ENCODE results near the gene KCNQ1.

DNA sequence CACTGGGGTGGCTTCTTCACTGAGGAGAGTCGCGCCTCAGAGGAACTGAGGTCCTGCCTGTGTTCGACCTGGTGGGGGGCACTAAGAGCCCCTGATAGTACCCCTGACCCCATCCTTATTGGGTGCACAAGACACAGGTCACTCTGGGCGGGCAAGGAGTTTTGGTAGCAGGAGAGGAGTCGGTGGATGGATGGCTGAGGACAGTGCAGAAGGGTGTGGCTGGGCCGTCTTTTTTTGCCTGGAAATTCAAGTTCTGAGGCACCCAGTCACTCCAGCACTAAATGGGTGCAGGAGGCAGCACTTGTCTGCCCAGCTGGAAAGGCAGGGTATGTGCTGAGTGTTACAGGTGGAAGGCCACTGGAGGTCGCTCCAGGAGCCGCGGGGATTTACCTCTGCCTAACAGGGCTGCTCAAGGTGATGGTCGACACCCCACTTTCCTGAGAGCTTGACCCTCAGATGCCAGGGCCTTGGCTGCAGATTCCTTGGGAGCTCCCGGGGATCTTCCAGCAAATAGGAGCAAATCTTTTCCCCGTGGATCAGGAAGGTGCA is 43.3 kb upstream of the KCNQ1 start:
- TF ChIP-seq CTCF (IDR thresholded peaks at IDR 0.05) = no peak
- TF ChIP-seq POLR2A (IDR thresholded peaks at IDR 0.05) = no peak

Measured in adrenal gland (tissue), 5 donors.